Measurements from ENCODE around the gene IFRD2. TPM values are rescaled to one million over a fixed set of nuclear protein-coding genes. Genes with fewer than 3 reads are reported as not detected.

Gene IFRD2
- total and polyA plus RNA-seq, 4 donors: 15.0 to 40.3 (median 32.5) TPM

DNA sequence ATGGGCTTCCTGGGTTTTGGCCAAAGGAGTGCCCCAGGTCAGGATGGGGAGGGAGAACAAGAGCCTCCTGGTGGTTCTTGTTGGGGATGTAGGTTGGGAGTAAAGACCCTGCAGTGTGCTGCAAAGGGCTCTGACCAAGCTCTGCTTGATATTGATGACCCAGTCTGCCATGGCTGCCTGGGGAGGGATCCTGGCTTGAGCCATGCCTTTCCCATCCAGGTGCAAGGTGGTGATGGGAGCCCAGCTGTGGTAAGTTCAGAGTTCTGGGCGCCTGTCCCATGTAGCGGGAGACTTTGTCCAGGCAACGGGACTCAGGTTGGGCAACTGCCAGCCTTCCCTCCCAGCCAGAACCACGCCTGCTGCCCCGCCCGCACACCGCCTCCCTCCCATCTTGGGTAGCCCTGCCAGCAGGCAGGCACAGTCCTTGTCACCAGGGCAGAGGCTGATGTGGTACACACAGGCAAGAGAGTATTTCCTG, 53.6 kb downstream of the IFRD2 start:
- peaks cover 45% of the 10 kb centered on the region for H3K36me3 ChIP-seq (ENCODE audit: control insufficient read depth, insufficient read depth, low read length)
- H3K4me3 ChIP-seq (ENCODE audit: low read depth, low read length): peak overlapping the region; percentile 77
- peak in 2 of 6 donors; percentile 66 to 71 for DNase-seq (ENCODE audit: low read depth in 4 of 6, low spot score in 6 of 6)
- H3K9me3 ChIP-seq (ENCODE audit: control insufficient read depth, insufficient read depth, low read length): no peaks in the 10 kb centered on the region
- WGBS (ENCODE audit: insufficient coverage): 68% methylated on average over 4 of the region's 7 CpGs
- H3K27ac ChIP-seq (ENCODE audit: low read depth, low read length): peak overlapping the region; percentile 90
- H3K27me3 ChIP-seq (ENCODE audit: control insufficient read depth, insufficient read depth, low read length): no peaks in the 10 kb centered on the region
- peaks cover 87% of the 10 kb centered on the region for H3K4me1 ChIP-seq (ENCODE audit: control insufficient read depth, insufficient read depth, low read length)

DNA sequence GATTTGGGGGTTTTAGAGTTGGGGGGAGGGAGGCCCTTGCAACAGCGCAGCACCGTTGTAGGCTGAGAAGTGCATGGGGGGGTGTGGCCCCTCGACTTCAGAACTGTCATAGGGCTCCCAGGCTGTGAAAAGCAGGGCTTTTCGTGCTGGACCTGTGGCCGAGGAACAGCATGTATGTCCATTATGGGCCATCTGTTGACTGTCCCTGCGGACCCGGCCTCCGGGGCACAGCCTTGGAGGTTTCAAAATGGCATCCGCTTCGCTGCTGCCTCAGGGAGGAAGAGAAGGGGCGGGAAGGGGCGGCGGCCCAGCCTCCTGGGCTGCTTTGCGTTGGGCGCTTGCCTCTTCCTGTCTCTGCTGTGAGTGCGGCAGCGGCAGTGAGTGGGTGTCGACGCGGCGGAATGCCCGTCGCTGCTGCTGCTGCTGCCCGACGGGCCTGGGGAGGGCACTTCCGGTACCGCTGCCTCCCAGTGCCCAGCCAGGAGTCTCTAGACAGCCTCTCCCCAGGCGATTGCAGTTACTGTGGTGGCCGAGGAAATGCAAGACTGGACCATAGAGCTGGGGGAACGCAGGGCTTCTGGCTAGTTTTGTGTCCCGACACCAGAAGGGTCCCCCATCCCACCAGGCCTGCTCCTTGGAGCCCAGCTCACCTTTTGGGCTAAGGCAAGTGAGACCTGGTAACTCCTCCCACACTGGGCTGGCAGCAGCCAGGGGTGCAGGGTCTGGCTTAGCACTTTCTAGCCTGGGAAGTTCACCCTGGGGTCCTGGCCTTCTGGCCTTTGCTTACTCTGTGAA, 54.3 kb downstream of the IFRD2 start:
- Histone ChIP-seq H3K36me3 (ENCODE audit: control insufficient read depth, insufficient read depth, low read length) (peaks cover 39% of the 10 kb centered on the region), H3K4me1 (ENCODE audit: control insufficient read depth, insufficient read depth, low read length) (peaks cover 87% of the 10 kb centered on the region), H3K27me3 (ENCODE audit: control insufficient read depth, insufficient read depth, low read length) (no peaks in the 10 kb centered on the region), H3K27ac (ENCODE audit: low read depth, low read length) (peak overlapping the region; percentile 90), H3K9me3 (ENCODE audit: control insufficient read depth, insufficient read depth, low read length) (no peaks in the 10 kb centered on the region), H3K4me3 (ENCODE audit: low read depth, low read length) (peak overlapping the region; percentile 77)
- peak in 2 of 6 donors; percentile 82 to 86 for DNase-seq (ENCODE audit: low read depth in 4 of 6, low spot score in 6 of 6)
- WGBS (ENCODE audit: insufficient coverage): 2% methylated on average over 31 of the region's 31 CpGs

Other genes with a start within 250 kb of the IFRD2 start
- gene RBM5, start 203.5 kb downstream of the IFRD2 start, total RNA-seq: 100 to 1,000 TPM; 223 to 291 TPM
- 100 to 1,000 TPM; 240 to 366 TPM for gene RBM5, start 203.5 kb downstream of the IFRD2 start, polyA plus RNA-seq (ENCODE audit: insufficient read length in 2 of 2)
- 10 to 100 TPM in 1 of 2 donors, 1 to 10 TPM in 1; 9.1 to 17.1 TPM for gene SEMA3F, start 137.1 kb downstream of the IFRD2 start, total RNA-seq
- 10 to 100 TPM; 11.3 to 21.8 TPM for gene SEMA3F, start 137.1 kb downstream of the IFRD2 start, polyA plus RNA-seq (ENCODE audit: insufficient read length in 2 of 2)
- not detected for gene GNAT1, start 100.8 kb downstream of the IFRD2 start, total RNA-seq
- under 1 TPM; 0.29 to 0.72 TPM for gene GNAT1, start 100.8 kb downstream of the IFRD2 start, polyA plus RNA-seq (ENCODE audit: insufficient read length in 2 of 2)
- gene SLC38A3, start 87.2 kb downstream of the IFRD2 start, total RNA-seq: 10 to 100 TPM; 10.5 to 51.0 TPM
- gene SLC38A3, start 87.2 kb downstream of the IFRD2 start, polyA plus RNA-seq (ENCODE audit: insufficient read length in 2 of 2): 10 to 100 TPM; 59.6 to 71.5 TPM
- 100 to 1,000 TPM; 123 to 236 TPM for gene GNAI2, start 56.2 kb downstream of the IFRD2 start, total RNA-seq
- 100 to 1,000 TPM; 293 to 308 TPM for gene GNAI2, start 56.2 kb downstream of the IFRD2 start, polyA plus RNA-seq (ENCODE audit: insufficient read length in 2 of 2)
- 100 to 1,000 TPM in 1 of 2 donors, 10 to 100 TPM in 1; 41.2 to 139 TPM for gene SEMA3B, start 23.3 kb downstream of the IFRD2 start, total RNA-seq
- gene SEMA3B, start 23.3 kb downstream of the IFRD2 start, polyA plus RNA-seq (ENCODE audit: insufficient read length in 2 of 2): 10 to 100 TPM; 19.1 to 87.4 TPM
- under 1 TPM in 1 of 2 donors, not detected in 1; 0.44 TPM for gene LSMEM2, start 13.3 kb downstream of the IFRD2 start, total RNA-seq
- gene LSMEM2, start 13.3 kb downstream of the IFRD2 start, polyA plus RNA-seq (ENCODE audit: insufficient read length in 2 of 2): 1 to 10 TPM in 1 of 2 donors, under 1 TPM in 1; 0.43 to 1.1 TPM
- gene HYAL3, start 7.0 kb upstream of the IFRD2 start, total RNA-seq: 1 to 10 TPM; 4.2 to 9.7 TPM
- gene HYAL3, start 7.0 kb upstream of the IFRD2 start, polyA plus RNA-seq (ENCODE audit: insufficient read length in 2 of 2): 10 to 100 TPM; 14.1 to 14.2 TPM
- 10 to 100 TPM in 1 of 2 donors, 1 to 10 TPM in 1; 4.6 to 12.8 TPM for gene NAA80, start 7.0 kb upstream of the IFRD2 start, total RNA-seq
- 10 to 100 TPM; 14.3 to 24.4 TPM for gene NAA80, start 7.0 kb upstream of the IFRD2 start, polyA plus RNA-seq (ENCODE audit: insufficient read length in 2 of 2)
- 1 to 10 TPM in 1 of 2 donors, under 1 TPM in 1; 0.69 to 3.2 TPM for gene HYAL1, start 11.1 kb upstream of the IFRD2 start, total RNA-seq
- 1 to 10 TPM; 1.4 to 4.1 TPM for gene HYAL1, start 11.1 kb upstream of the IFRD2 start, polyA plus RNA-seq (ENCODE audit: insufficient read length in 2 of 2)
- gene HYAL2, start 30.3 kb upstream of the IFRD2 start, total RNA-seq: 10 to 100 TPM; 30.0 to 92.3 TPM
- gene HYAL2, start 30.3 kb upstream of the IFRD2 start, polyA plus RNA-seq (ENCODE audit: insufficient read length in 2 of 2): 10 to 100 TPM; 35.9 to 40.3 TPM
- 10 to 100 TPM; 17.0 to 25.9 TPM for gene TUSC2, start 35.8 kb upstream of the IFRD2 start, total RNA-seq
- 10 to 100 TPM; 48.5 to 50.7 TPM for gene TUSC2, start 35.8 kb upstream of the IFRD2 start, polyA plus RNA-seq (ENCODE audit: insufficient read length in 2 of 2)
- gene RASSF1, start 48.4 kb upstream of the IFRD2 start, total RNA-seq: 10 to 100 TPM; 17.7 to 25.4 TPM
- gene RASSF1, start 48.4 kb upstream of the IFRD2 start, polyA plus RNA-seq (ENCODE audit: insufficient read length in 2 of 2): 10 to 100 TPM; 24.2 to 29.2 TPM
- 10 to 100 TPM in 1 of 2 donors, 1 to 10 TPM in 1; 8.8 to 54.1 TPM for gene ZMYND10, start 53.3 kb upstream of the IFRD2 start, total RNA-seq
- gene ZMYND10, start 53.3 kb upstream of the IFRD2 start, polyA plus RNA-seq (ENCODE audit: insufficient read length in 2 of 2): 10 to 100 TPM; 28.6 to 40.9 TPM
- 10 to 100 TPM; 22.6 to 33.2 TPM for gene NPRL2, start 58.3 kb upstream of the IFRD2 start, total RNA-seq
- 10 to 100 TPM; 40.9 to 43.8 TPM for gene NPRL2, start 58.3 kb upstream of the IFRD2 start, polyA plus RNA-seq (ENCODE audit: insufficient read length in 2 of 2)
- 10 to 100 TPM; 15.3 to 15.5 TPM for gene CYB561D2, start 58.4 kb upstream of the IFRD2 start, total RNA-seq
- gene CYB561D2, start 58.4 kb upstream of the IFRD2 start, polyA plus RNA-seq (ENCODE audit: insufficient read length in 2 of 2): 10 to 100 TPM; 14.8 to 16.1 TPM
- gene TMEM115, start 67.1 kb upstream of the IFRD2 start, total RNA-seq: 10 to 100 TPM; 21.6 to 49.6 TPM
- 10 to 100 TPM; 44.0 to 44.8 TPM for gene TMEM115, start 67.1 kb upstream of the IFRD2 start, polyA plus RNA-seq (ENCODE audit: insufficient read length in 2 of 2)
- 10 to 100 TPM; 11.6 to 27.0 TPM for gene CACNA2D2, start 211.2 kb upstream of the IFRD2 start, total RNA-seq
- 10 to 100 TPM; 49.6 to 59.2 TPM for gene CACNA2D2, start 211.2 kb upstream of the IFRD2 start, polyA plus RNA-seq (ENCODE audit: insufficient read length in 2 of 2)